ENCODE data around the gene CHD2.
A peak's percentile ranks its signal among the peaks of the same experiment; 100 is the strongest.
"Not testable (repeated sequence)": the region's sequence is repeated elsewhere in the genome, so short reads cannot be mapped to it uniquely, and the experiment has no call there.

The CHD2 gene

DNA sequence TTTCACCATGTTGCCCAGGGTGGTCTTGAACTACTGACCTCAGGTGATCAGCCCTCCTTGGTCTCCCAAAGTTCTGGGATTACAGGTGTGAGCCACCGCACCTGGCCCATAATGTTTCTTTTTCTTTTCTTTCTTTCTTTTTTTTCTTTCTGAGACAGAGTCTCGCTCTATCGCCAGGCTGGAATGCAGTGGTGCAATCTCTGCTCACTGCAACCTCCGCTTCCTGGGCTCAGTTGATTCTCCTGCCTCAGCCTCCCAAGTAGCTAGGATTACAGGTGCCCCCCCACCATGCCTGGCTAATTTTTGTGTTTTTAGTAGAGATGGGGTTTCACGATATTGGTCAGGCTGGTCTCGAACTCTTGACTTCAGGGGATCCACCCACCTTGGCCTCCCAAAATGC is 27.2 kb upstream of the CHD2 start:
- H3K27ac ChIP-seq (ENCODE audit: insufficient read depth in 1 of 2, low read depth in 1 of 2, low read length in 2 of 2, poor library complexity in 1 of 2, severe bottlenecking in 2 of 2); H3K4me3 ChIP-seq (ENCODE audit: control insufficient read depth in 1 of 7, extremely low read depth in 1 of 7, insufficient read depth in 4 of 7, low read depth in 2 of 7, low read length in 6 of 7); H3K36me3 ChIP-seq (ENCODE audit: control insufficient read depth in 4 of 4, insufficient read depth in 4 of 4, low read length in 3 of 4); CTCF ChIA-PET; DNase-seq; H3K9me3 ChIP-seq (ENCODE audit: control extremely low read depth in 1 of 5, control insufficient read depth in 4 of 5, insufficient read depth in 2 of 5, low read depth in 1 of 5, low read length in 4 of 5); H3K27me3 ChIP-seq (replicated peaks in 2 of 5; ENCODE audit: control insufficient read depth in 4 of 5, insufficient read depth in 5 of 5, low read length in 4 of 5); POLR2A ChIA-PET; H3K4me1 ChIP-seq (ENCODE audit: control extremely low read depth in 1 of 4, control insufficient read depth in 4 of 4, insufficient read depth in 4 of 4, low read length in 3 of 4): not testable (repeated sequence)
- WGBS (ENCODE audit: insufficient coverage) = 94% methylated on average over 4 of the region's 6 CpGs

- WGBS (ENCODE audit: insufficient coverage) = 97% methylated on average over 4 of the region's 5 CpGs
- POLR2A ChIA-PET = no interaction called here
- H3K4me1 ChIP-seq (ENCODE audit: control extremely low read depth in 1 of 4, control insufficient read depth in 4 of 4, insufficient read depth in 4 of 4, low read length in 3 of 4) = peaks cover 16 to 30% (median 21%) of the 10 kb centered on the region in 4 experiments
- H3K36me3 ChIP-seq (ENCODE audit: control insufficient read depth in 4 of 4, insufficient read depth in 4 of 4, low read length in 3 of 4) = no peaks in the 10 kb centered on the region
- H3K9me3 ChIP-seq (ENCODE audit: control extremely low read depth in 1 of 5, control insufficient read depth in 4 of 5, insufficient read depth in 2 of 5, low read depth in 1 of 5, low read length in 4 of 5) = no peaks in the 10 kb centered on the region
- no peak for DNase-seq
- H3K27me3 ChIP-seq (replicated peaks in 2 of 5; ENCODE audit: control insufficient read depth in 4 of 5, insufficient read depth in 5 of 5, low read length in 4 of 5) = no peaks in the 10 kb centered on the region
- CTCF ChIA-PET = no interaction called here
- no peak overlapping the region for H3K27ac ChIP-seq (ENCODE audit: insufficient read depth in 1 of 2, low read depth in 1 of 2, low read length in 2 of 2, poor library complexity in 1 of 2, severe bottlenecking in 2 of 2)
- no peak overlapping the region for H3K4me3 ChIP-seq (ENCODE audit: control insufficient read depth in 1 of 7, extremely low read depth in 1 of 7, insufficient read depth in 4 of 7, low read depth in 2 of 7, low read length in 6 of 7)
These were observed 23.1 kb upstream of the CHD2 start for GRCh38 chr15:92877000-92877399.

- Histone ChIP-seq H3K27me3 (replicated peaks in 2 of 5; ENCODE audit: control insufficient read depth in 4 of 5, insufficient read depth in 5 of 5, low read length in 4 of 5) (no peaks in the 10 kb centered on the region), H3K9me3 (ENCODE audit: control extremely low read depth in 1 of 5, control insufficient read depth in 4 of 5, insufficient read depth in 2 of 5, low read depth in 1 of 5, low read length in 4 of 5) (no peaks in the 10 kb centered on the region), H3K4me3 (ENCODE audit: control insufficient read depth in 1 of 7, extremely low read depth in 1 of 7, insufficient read depth in 4 of 7, low read depth in 2 of 7, low read length in 6 of 7) (no peak overlapping the region), H3K36me3 (ENCODE audit: control insufficient read depth in 4 of 4, insufficient read depth in 4 of 4, low read length in 3 of 4) (no peaks in the 10 kb centered on the region), H3K4me1 (ENCODE audit: control extremely low read depth in 1 of 4, control insufficient read depth in 4 of 4, insufficient read depth in 4 of 4, low read length in 3 of 4) (peaks cover 18 to 32% (median 22%) of the 10 kb centered on the region in 4 experiments), H3K27ac (ENCODE audit: insufficient read depth in 1 of 2, low read depth in 1 of 2, low read length in 2 of 2, poor library complexity in 1 of 2, severe bottlenecking in 2 of 2) (no peak overlapping the region)
- ChIA-PET POLR2A (no interaction called here), CTCF (no interaction called here)
- no CpG with 5 or more reads among the region's 2 CpGs for WGBS (ENCODE audit: insufficient coverage)
- DNase-seq = no peak
These were observed 22.7 kb upstream of the CHD2 start for GRCh38 chr15:92877416-92877815.

GRCh38 chr15:92878593-92879053 is 21.5 kb upstream of the CHD2 start:
- POLR2A ChIA-PET = no interaction called here
- H3K27ac ChIP-seq (ENCODE audit: insufficient read depth in 1 of 2, low read depth in 1 of 2, low read length in 2 of 2, poor library complexity in 1 of 2, severe bottlenecking in 2 of 2) = peak overlapping the region in 1 of 2 experiments; percentile 54
- 59% methylated on average over 3 of the region's 5 CpGs for WGBS (ENCODE audit: insufficient coverage)

DNA sequence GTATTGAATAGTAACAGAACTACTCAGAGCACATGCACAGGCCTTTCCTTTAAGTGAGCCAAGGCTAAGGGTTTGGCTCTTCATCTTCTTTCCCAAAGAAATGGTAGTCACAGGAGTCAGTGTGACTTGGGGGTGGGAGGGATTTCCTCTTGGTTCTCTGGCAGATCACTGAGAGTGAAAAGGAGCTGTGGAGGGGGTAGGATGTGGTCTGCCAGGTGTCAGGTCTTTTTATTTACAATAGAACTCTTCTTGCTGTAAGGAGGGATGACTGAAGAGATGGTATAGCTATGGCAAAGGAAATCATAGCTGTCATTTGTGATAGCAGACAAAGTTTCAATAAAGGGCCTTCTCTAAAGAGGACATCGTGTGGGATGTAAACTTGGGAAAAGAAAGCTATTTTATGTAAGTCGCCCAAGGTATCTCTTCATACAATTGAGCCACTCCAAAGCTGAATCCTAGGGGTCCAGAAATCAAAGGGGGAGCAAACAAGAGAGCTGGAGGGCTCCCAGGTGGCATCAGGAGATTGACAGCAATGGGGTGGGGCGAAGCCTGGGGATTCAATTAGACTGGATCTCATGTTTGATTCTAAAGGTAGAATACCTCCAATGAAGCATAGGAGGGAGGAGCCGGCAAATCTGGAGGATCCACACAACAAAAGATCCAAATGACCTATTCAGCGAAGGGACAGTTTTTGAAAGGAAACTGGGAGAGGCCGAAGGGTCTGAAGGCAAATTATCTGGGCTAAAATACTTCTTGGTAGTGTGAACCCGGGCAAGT is 20.0 kb upstream of the CHD2 start:
- Histone ChIP-seq H3K9me3 (ENCODE audit: control extremely low read depth in 1 of 5, control insufficient read depth in 4 of 5, insufficient read depth in 2 of 5, low read depth in 1 of 5, low read length in 4 of 5) (no peaks in the 10 kb centered on the region), H3K36me3 (ENCODE audit: control insufficient read depth in 4 of 4, insufficient read depth in 4 of 4, low read length in 3 of 4) (no peaks in the 10 kb centered on the region), H3K27me3 (replicated peaks in 2 of 5; ENCODE audit: control insufficient read depth in 4 of 5, insufficient read depth in 5 of 5, low read length in 4 of 5) (no peaks in the 10 kb centered on the region), H3K27ac (ENCODE audit: insufficient read depth in 1 of 2, low read depth in 1 of 2, low read length in 2 of 2, poor library complexity in 1 of 2, severe bottlenecking in 2 of 2) (no peak overlapping the region), H3K4me3 (ENCODE audit: control insufficient read depth in 1 of 7, extremely low read depth in 1 of 7, insufficient read depth in 4 of 7, low read depth in 2 of 7, low read length in 6 of 7) (peak overlapping the region in 1 of 7 experiments; percentile 50), H3K4me1 (ENCODE audit: control extremely low read depth in 1 of 4, control insufficient read depth in 4 of 4, insufficient read depth in 4 of 4, low read length in 3 of 4) (peaks cover 19 to 34% (median 28%) of the 10 kb centered on the region in 4 experiments)
- 94% methylated on average over 6 of the region's 7 CpGs for WGBS (ENCODE audit: insufficient coverage)
- CTCF ChIA-PET = interaction anchor here (1.0 to 2.4 kb wide), 4 partner anchors 11 to 51 kb away, joined by 3 to 8 read pairs (median 4); no protein-coding TSS in a partner anchor
- no peak for DNase-seq
- POLR2A ChIA-PET = interaction anchor here (0.5 to 1.1 kb wide), 2 partner anchors 57 to 70 kb away, joined by 3 to 4 read pairs; no protein-coding TSS in a partner anchor

More at GRCh38 chr15:92878593-92879053, 21.5 kb upstream of the CHD2 start:
- Histone ChIP-seq H3K36me3 (ENCODE audit: control insufficient read depth in 4 of 4, insufficient read depth in 4 of 4, low read length in 3 of 4) (no peaks in the 10 kb centered on the region), H3K4me1 (ENCODE audit: control extremely low read depth in 1 of 4, control insufficient read depth in 4 of 4, insufficient read depth in 4 of 4, low read length in 3 of 4) (peaks cover 18 to 32% (median 22%) of the 10 kb centered on the region in 4 experiments), H3K9me3 (ENCODE audit: control extremely low read depth in 1 of 5, control insufficient read depth in 4 of 5, insufficient read depth in 2 of 5, low read depth in 1 of 5, low read length in 4 of 5) (no peaks in the 10 kb centered on the region), H3K4me3 (ENCODE audit: control insufficient read depth in 1 of 7, extremely low read depth in 1 of 7, insufficient read depth in 4 of 7, low read depth in 2 of 7, low read length in 6 of 7) (no peak overlapping the region), H3K27me3 (replicated peaks in 2 of 5; ENCODE audit: control insufficient read depth in 4 of 5, insufficient read depth in 5 of 5, low read length in 4 of 5) (no peaks in the 10 kb centered on the region)
- DNase-seq = no peak
- CTCF ChIA-PET = interaction anchor here (0.6 to 2.4 kb wide), 6 partner anchors 14 to 71 kb away, joined by 3 to 8 read pairs (median 4); no protein-coding TSS in a partner anchor

DNA sequence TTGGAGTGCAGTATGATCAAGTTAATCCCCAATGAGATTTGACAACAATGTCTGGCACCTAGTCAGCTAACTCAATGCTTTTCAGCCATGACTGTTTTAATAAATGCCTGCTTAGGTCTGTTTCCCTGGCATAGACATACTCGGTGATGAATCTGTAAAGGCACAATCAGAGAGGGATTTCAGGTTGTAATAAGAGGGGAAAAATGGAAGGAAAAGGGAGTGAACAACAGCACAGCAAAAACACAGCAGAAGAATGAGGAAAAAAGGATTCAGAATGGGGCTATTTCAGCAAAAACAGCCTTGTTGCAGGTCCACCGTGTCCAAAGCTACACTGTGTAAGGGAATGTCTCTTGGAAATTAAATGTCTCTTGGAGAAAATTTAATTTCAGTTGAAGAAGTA is 19.3 kb upstream of the CHD2 start:
- Histone ChIP-seq H3K9me3 (ENCODE audit: control extremely low read depth in 1 of 5, control insufficient read depth in 4 of 5, insufficient read depth in 2 of 5, low read depth in 1 of 5, low read length in 4 of 5) (no peaks in the 10 kb centered on the region), H3K4me3 (ENCODE audit: control insufficient read depth in 1 of 7, extremely low read depth in 1 of 7, insufficient read depth in 4 of 7, low read depth in 2 of 7, low read length in 6 of 7) (peak overlapping the region in 5 of 7 experiments; percentile 34 to 72 (median 50)), H3K27ac (ENCODE audit: insufficient read depth in 1 of 2, low read depth in 1 of 2, low read length in 2 of 2, poor library complexity in 1 of 2, severe bottlenecking in 2 of 2) (peak overlapping the region; percentile 81 to 93), H3K36me3 (ENCODE audit: control insufficient read depth in 4 of 4, insufficient read depth in 4 of 4, low read length in 3 of 4) (no peaks in the 10 kb centered on the region), H3K4me1 (ENCODE audit: control extremely low read depth in 1 of 4, control insufficient read depth in 4 of 4, insufficient read depth in 4 of 4, low read length in 3 of 4) (peaks cover 19 to 40% (median 34%) of the 10 kb centered on the region in 4 experiments), H3K27me3 (replicated peaks in 2 of 5; ENCODE audit: control insufficient read depth in 4 of 5, insufficient read depth in 5 of 5, low read length in 4 of 5) (no peaks in the 10 kb centered on the region)
- no peak for DNase-seq
- POLR2A ChIA-PET = no interaction called here
- 88% methylated on average over 1 of the region's 2 CpGs for WGBS (ENCODE audit: insufficient coverage)
- CTCF ChIA-PET = interaction anchor here (0.6 to 2.4 kb wide), 4 partner anchors 26 to 49 kb away, joined by 3 to 8 read pairs (median 6); no protein-coding TSS in a partner anchor

GRCh38 chr15:92881211-92881754 is 18.8 kb upstream of the CHD2 start:
- CTCF ChIA-PET = interaction anchor here (0.6 to 2.4 kb wide), 11 partner anchors 22 to 84 kb away, joined by 3 to 29 read pairs (median 6); no protein-coding TSS in a partner anchor
- H3K9me3 ChIP-seq (ENCODE audit: control extremely low read depth in 1 of 5, control insufficient read depth in 4 of 5, insufficient read depth in 2 of 5, low read depth in 1 of 5, low read length in 4 of 5) = no peaks in the 10 kb centered on the region
- peak overlapping the region; percentile 81 to 93 for H3K27ac ChIP-seq (ENCODE audit: insufficient read depth in 1 of 2, low read depth in 1 of 2, low read length in 2 of 2, poor library complexity in 1 of 2, severe bottlenecking in 2 of 2)
- peak overlapping the region in 6 of 7 experiments; percentile 38 to 72 (median 58) for H3K4me3 ChIP-seq (ENCODE audit: control insufficient read depth in 1 of 7, extremely low read depth in 1 of 7, insufficient read depth in 4 of 7, low read depth in 2 of 7, low read length in 6 of 7)
- POLR2A ChIA-PET = interaction anchor here (1.1 to 4.0 kb wide), 8 partner anchors 19 to 77 kb away, joined by 3 to 83 read pairs (median 7); partner anchors contain the start of gene CHD2
- H3K4me1 ChIP-seq (ENCODE audit: control extremely low read depth in 1 of 4, control insufficient read depth in 4 of 4, insufficient read depth in 4 of 4, low read length in 3 of 4) = peaks cover 19 to 45% (median 37%) of the 10 kb centered on the region in 4 experiments
- 0% methylated on average over 3 of the region's 7 CpGs for WGBS (ENCODE audit: insufficient coverage)
- peak in 2 of 3 donors; percentile 64 to 66 for DNase-seq
- H3K27me3 ChIP-seq (replicated peaks in 2 of 5; ENCODE audit: control insufficient read depth in 4 of 5, insufficient read depth in 5 of 5, low read length in 4 of 5) = no peaks in the 10 kb centered on the region
- H3K36me3 ChIP-seq (ENCODE audit: control insufficient read depth in 4 of 4, insufficient read depth in 4 of 4, low read length in 3 of 4) = peaks cover 0 to 4% (median under 1%) of the 10 kb centered on the region in 4 experiments
